ENCODE data around the gene SLC6A1.

SLC6A1 gene

GRCh38 chr3:10988001-10988665, 4.4 kb upstream of the SLC6A1 start:
- TF ChIP-seq TAF1 (IDR thresholded peaks at IDR 0.05; ENCODE audit: low read depth, low read length): no peak
- TF ChIP-seq POLR2A (IDR thresholded peaks at IDR 0.05; ENCODE audit: low read depth, low read length): no peak
- TF ChIP-seq SPI1 (IDR thresholded peaks at IDR 0.05; ENCODE audit: low read depth, low read length): no peak
- no peak for TF ChIP-seq POU2F2 (IDR thresholded peaks at IDR 0.05; ENCODE audit: low read depth, low read length)
- TF ChIP-seq POLR2AphosphoS5 (IDR thresholded peaks at IDR 0.05; ENCODE audit: low read depth, low read length): no peak
- TF ChIP-seq PAX5 (IDR thresholded peaks at IDR 0.05; ENCODE audit: insufficient read depth, low read length, severe bottlenecking): no peak
- DNase-seq (ENCODE audit: insufficient read length, low spot score) (no peak), FAIRE-seq (no peak)

GRCh38 chr3:10988991-10989484, 3.5 kb upstream of the SLC6A1 start:
- FAIRE-seq (no peak), DNase-seq (ENCODE audit: insufficient read length, low spot score) (no peak)
- no peak for TF ChIP-seq PAX5 (IDR thresholded peaks at IDR 0.05; ENCODE audit: insufficient read depth, low read length, severe bottlenecking)
- no peak for TF ChIP-seq POLR2AphosphoS5 (IDR thresholded peaks at IDR 0.05; ENCODE audit: low read depth, low read length)
- no peak for TF ChIP-seq POLR2A (IDR thresholded peaks at IDR 0.05; ENCODE audit: low read depth, low read length)
- no peak for TF ChIP-seq POU2F2 (IDR thresholded peaks at IDR 0.05; ENCODE audit: low read depth, low read length)
- TF ChIP-seq SPI1 (IDR thresholded peaks at IDR 0.05; ENCODE audit: low read depth, low read length): no peak
- no peak for TF ChIP-seq TAF1 (IDR thresholded peaks at IDR 0.05; ENCODE audit: low read depth, low read length)

DNA sequence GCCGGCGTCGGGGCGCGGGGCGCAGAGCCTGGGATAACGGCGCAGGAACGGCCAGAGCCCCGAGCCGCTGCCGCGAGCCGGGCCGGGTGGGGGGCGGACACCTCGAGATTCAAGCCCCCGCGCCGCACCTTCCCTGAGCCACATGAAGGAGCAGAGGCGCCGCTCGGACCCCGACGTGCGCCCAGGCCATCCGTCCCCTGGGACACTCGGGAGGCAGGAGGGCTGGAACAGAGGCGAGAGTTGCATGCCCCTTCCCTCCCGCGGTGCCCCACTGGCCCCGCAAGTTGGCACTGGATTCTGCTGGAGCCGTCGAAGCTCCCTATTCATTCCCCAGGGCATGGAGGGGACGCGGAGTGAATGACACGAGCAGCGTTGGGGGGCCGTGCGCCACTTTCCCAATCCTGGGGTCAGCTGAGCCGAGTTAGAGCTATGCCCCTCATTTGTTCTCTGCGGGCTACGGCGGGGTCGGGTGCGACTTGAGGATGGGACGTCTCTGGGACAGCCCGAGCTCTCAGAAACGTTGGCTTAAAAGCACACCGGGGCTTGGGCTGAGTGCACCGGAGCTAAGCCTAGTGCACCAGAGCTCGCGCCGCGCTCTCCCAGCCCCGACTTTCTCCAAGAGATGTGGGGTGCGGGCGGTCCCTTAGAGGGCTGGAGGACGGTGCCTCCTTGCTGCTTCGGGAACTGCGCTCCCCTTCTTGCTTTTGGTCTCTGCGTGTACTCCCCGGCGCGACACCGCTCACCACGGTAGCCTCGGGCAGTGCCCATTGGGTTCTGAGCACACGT, 588 bp downstream of the SLC6A1 start:
- FAIRE-seq: no peak
- no peak for DNase-seq (ENCODE audit: insufficient read length, low spot score)
- TF ChIP-seq POU2F2 (IDR thresholded peaks at IDR 0.05; ENCODE audit: low read depth, low read length) (no peak), PAX5 (IDR thresholded peaks at IDR 0.05; ENCODE audit: insufficient read depth, low read length, severe bottlenecking) (no peak)

DNA sequence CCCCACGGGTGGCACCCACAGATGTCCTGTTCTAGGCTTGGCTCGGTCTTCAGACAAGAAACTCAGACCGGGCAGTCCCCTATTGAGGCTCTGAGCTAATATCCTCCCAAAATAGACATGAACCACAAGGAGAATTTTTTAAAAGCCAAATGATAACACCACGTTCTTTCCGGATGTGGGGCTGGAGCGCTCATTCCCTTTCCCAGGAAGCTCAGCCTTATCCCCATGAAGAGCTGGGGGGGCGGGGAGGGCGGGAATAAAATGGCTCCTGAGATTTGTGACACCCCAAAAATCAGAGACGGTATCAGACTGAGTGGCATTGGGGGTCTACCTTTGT, 1.1 kb downstream of the SLC6A1 start:
- FAIRE-seq (no peak), DNase-seq (ENCODE audit: insufficient read length, low spot score) (no peak)
- TF ChIP-seq POLR2AphosphoS5 (IDR thresholded peaks at IDR 0.05; ENCODE audit: low read depth, low read length) (no peak), POU2F2 (IDR thresholded peaks at IDR 0.05; ENCODE audit: low read depth, low read length) (no peak), POLR2A (IDR thresholded peaks at IDR 0.05; ENCODE audit: low read depth, low read length) (no peak), TAF1 (IDR thresholded peaks at IDR 0.05; ENCODE audit: low read depth, low read length) (no peak), SPI1 (IDR thresholded peaks at IDR 0.05; ENCODE audit: low read depth, low read length) (no peak), PAX5 (IDR thresholded peaks at IDR 0.05; ENCODE audit: insufficient read depth, low read length, severe bottlenecking) (no peak)

- FAIRE-seq: no peak
- no peak for TF ChIP-seq PAX5 (IDR thresholded peaks at IDR 0.05; ENCODE audit: insufficient read depth, low read length, severe bottlenecking)
- no peak for TF ChIP-seq TAF1 (IDR thresholded peaks at IDR 0.05; ENCODE audit: low read depth, low read length)
- TF ChIP-seq POLR2AphosphoS5 (IDR thresholded peaks at IDR 0.05; ENCODE audit: low read depth, low read length): no peak
- TF ChIP-seq POU2F2 (IDR thresholded peaks at IDR 0.05; ENCODE audit: low read depth, low read length): no peak
- TF ChIP-seq SPI1 (IDR thresholded peaks at IDR 0.05; ENCODE audit: low read depth, low read length): no peak
- TF ChIP-seq POLR2A (IDR thresholded peaks at IDR 0.05; ENCODE audit: low read depth, low read length): no peak
- no peak for DNase-seq (ENCODE audit: insufficient read length, low spot score)
Observed at GRCh38 chr3:10994306-10994705, 1.8 kb downstream of the SLC6A1 start.

DNA sequence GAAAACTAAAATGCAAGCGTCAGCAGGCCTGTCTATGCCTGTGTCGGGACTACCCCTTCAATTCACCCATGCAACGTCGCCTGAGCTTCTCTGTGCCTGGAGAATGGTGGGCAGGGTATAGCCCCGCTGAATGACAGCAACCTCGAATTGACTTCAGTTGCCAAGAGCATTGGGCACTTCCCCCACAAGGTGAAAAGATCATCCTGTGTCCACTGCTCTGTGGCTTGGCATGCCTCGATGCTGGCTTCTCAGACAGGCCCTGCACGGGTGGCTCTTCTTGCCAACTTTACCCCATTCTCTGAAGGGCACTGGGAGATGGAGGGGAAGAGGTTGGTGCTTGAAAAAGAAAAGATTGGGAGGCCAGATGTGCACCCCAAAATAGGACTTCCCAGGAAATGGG, 3.3 kb downstream of the SLC6A1 start:
- no peak for TF ChIP-seq TAF1 (IDR thresholded peaks at IDR 0.05; ENCODE audit: low read depth, low read length)
- TF ChIP-seq POU2F2 (IDR thresholded peaks at IDR 0.05; ENCODE audit: low read depth, low read length): no peak
- no peak for TF ChIP-seq POLR2AphosphoS5 (IDR thresholded peaks at IDR 0.05; ENCODE audit: low read depth, low read length)
- no peak for TF ChIP-seq PAX5 (IDR thresholded peaks at IDR 0.05; ENCODE audit: insufficient read depth, low read length, severe bottlenecking)
- TF ChIP-seq SPI1 (IDR thresholded peaks at IDR 0.05; ENCODE audit: low read depth, low read length): no peak
- no peak for TF ChIP-seq POLR2A (IDR thresholded peaks at IDR 0.05; ENCODE audit: low read depth, low read length)
- no peak for FAIRE-seq
- no peak for DNase-seq (ENCODE audit: insufficient read length, low spot score)

DNA sequence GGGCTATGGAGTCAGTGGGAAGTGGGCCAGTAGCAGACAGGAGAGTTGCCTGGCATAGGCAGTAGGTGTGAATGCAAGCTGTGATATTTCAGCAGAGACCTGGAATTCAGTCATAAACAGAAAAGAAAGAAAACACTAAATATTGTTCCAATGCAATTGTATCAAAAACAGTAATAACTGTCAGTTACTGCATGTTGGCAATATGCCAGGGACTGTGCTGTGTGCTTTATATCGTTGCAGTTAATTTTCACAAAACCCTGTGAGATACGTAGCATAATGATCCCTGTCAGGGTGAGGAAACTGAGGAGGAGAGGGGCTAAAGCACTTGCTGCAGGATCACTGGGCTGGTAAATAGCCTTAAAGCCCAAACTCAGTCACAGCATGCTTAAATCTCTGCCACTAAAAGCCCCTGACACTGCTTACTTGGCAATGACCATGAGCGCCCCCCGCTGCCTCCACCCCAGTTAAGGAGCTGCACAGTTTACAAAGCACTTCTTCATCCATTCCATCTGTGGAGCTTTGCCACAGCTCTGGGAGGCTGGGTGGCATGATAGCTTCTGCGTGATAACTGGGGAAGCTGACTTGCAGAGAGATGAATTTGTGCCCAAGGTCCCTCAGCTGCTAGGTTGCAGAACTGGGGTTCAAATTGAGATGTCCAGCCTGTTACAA, 3.9 kb downstream of the SLC6A1 start:
- no peak for DNase-seq (ENCODE audit: insufficient read length, low spot score)
- no peak for FAIRE-seq
- TF ChIP-seq SPI1 (IDR thresholded peaks at IDR 0.05; ENCODE audit: low read depth, low read length) (no peak), POLR2AphosphoS5 (IDR thresholded peaks at IDR 0.05; ENCODE audit: low read depth, low read length) (no peak), TAF1 (IDR thresholded peaks at IDR 0.05; ENCODE audit: low read depth, low read length) (no peak), PAX5 (IDR thresholded peaks at IDR 0.05; ENCODE audit: insufficient read depth, low read length, severe bottlenecking) (no peak), POLR2A (IDR thresholded peaks at IDR 0.05; ENCODE audit: low read depth, low read length) (no peak), POU2F2 (IDR thresholded peaks at IDR 0.05; ENCODE audit: low read depth, low read length) (no peak)

DNA sequence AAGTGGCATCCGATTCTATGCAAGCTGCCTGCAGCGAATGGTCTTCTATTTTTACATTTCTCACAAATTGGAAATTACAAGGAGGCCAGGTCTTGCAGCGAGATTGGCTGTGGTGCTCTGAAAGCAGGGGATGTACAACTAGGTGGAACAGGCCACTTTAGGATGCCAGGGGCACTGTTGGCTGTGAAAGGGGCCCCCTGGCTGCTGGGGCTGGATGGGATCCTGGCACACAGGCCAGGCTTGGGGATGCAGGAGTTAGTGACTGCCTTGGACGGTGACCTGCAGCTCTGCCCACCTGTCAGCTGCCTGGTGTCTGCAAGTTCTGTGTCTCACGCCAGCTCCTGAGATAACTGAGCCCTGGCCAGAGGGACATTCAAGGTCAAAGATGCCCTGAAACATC, 4.6 kb downstream of the SLC6A1 start:
- FAIRE-seq (no peak), DNase-seq (ENCODE audit: insufficient read length, low spot score) (no peak)
- TF ChIP-seq TAF1 (IDR thresholded peaks at IDR 0.05; ENCODE audit: low read depth, low read length): no peak
- TF ChIP-seq POU2F2 (IDR thresholded peaks at IDR 0.05; ENCODE audit: low read depth, low read length): no peak
- TF ChIP-seq POLR2AphosphoS5 (IDR thresholded peaks at IDR 0.05; ENCODE audit: low read depth, low read length): no peak
- TF ChIP-seq POLR2A (IDR thresholded peaks at IDR 0.05; ENCODE audit: low read depth, low read length): no peak

DNA sequence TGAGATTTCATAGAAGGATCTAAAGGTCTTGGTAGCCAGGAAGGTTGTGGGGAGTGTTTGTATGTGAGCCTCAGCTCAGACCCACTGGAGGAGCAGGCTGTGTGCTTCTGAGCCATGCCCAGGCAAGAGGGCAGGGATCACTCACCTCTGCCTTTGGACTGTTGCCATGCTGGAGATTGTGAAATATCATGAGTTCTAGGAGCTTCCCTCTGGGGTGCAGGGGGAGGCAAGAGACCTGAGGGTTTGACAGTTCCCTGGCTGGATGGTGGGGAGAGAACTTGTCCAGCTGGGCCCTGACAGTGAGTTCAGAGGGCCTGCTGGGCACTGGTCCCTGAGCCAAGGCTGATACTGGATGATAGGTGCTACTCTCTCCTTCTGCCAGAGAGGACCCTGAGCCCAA, 6.0 kb downstream of the SLC6A1 start:
- no peak for FAIRE-seq
- DNase-seq (ENCODE audit: insufficient read length, low spot score): no peak
- TF ChIP-seq POU2F2 (IDR thresholded peaks at IDR 0.05; ENCODE audit: low read depth, low read length) (no peak), SPI1 (IDR thresholded peaks at IDR 0.05; ENCODE audit: low read depth, low read length) (no peak), POLR2A (IDR thresholded peaks at IDR 0.05; ENCODE audit: low read depth, low read length) (no peak), PAX5 (IDR thresholded peaks at IDR 0.05; ENCODE audit: insufficient read depth, low read length, severe bottlenecking) (no peak), POLR2AphosphoS5 (IDR thresholded peaks at IDR 0.05; ENCODE audit: low read depth, low read length) (no peak), TAF1 (IDR thresholded peaks at IDR 0.05; ENCODE audit: low read depth, low read length) (no peak)
